Panc1 (cell line): Measurements from ENCODE around the gene ZSCAN23. TPM values are rescaled to one million over a fixed set of nuclear protein-coding genes. Genes with fewer than 3 reads are reported as not detected.

Source experiments
- ATAC-seq: fragments of 200-7000 bp; cut with Tn5 transposase; 2 replicates; pipeline ENCODE4 v1.9.1; 2020; ENCODE audit warnings: mild to moderate bottlenecking, moderate library complexity
- BruUV-seq: library from RNA; stranded (reverse); fragments of 400-500 nt; replicated peaks from 2 replicates; lab custom pipeline; 2021; lab: Mats Ljungman, UMichigan
- CTCF ChIA-PET: fragments of 300-600 bp; sonication (Branson Sonifier 250); formaldehyde crosslinking; loops from one replicate; lab custom pipeline; 2022; ENCODE audit warnings: antibody characterized with exemption; lab: Charles Lee
- POLR2A ChIA-PET: fragments of 300-600 bp; sonication (Branson Sonifier 250); formaldehyde crosslinking; loops from one replicate; lab custom pipeline; 2022; ENCODE audit warnings: antibody characterized with exemption; lab: Charles Lee
- DNase-seq: peaks from one replicate; pipeline ENCODE4 v3.0.0-alpha.2; 2010; ENCODE audit warnings: low read depth, low spot score
- H3K27ac ChIP-seq: 2 replicates; pipeline ENCODE4 v1.5.1; 2011; ENCODE audit warnings: mild to moderate bottlenecking, low read length, inconsistent platforms
- H3K27me3 ChIP-seq: fragments of 200-500 bp; sonication (Bioruptor generic); 2 replicates; pipeline ENCODE4 v1.6.0; 2014; ENCODE audit warnings: low read length, inconsistent platforms; ENCODE audit not compliant: control insufficient read depth, insufficient read depth
- H3K36me3 ChIP-seq: fragments of 200-500 bp; sonication (Bioruptor generic); 2 replicates; pipeline ENCODE4 v1.5.1; 2014; ENCODE audit warnings: inconsistent platforms, mild to moderate bottlenecking, low read length, moderate library complexity; ENCODE audit not compliant: control insufficient read depth, insufficient read depth
- H3K4me1 ChIP-seq: 2 replicates; pipeline ENCODE4 v1.5.1; 2011; ENCODE audit warnings: inconsistent platforms, mild to moderate bottlenecking, low read length, moderate library complexity; ENCODE audit not compliant: control insufficient read depth, insufficient read depth
- H3K4me3 ChIP-seq, 2 experiments: 2 replicates each; pipeline ENCODE4 v1.5.1; 2011 to 2012; ENCODE audit warnings: low read depth in 2 of 2, low read length in 2 of 2, mild to moderate bottlenecking in 2 of 2, inconsistent platforms in 1 of 2, moderate library complexity in 1 of 2
- H3K9me3 ChIP-seq: fragments of 200-500 bp; sonication (Bioruptor generic); 2 replicates; pipeline ENCODE4 v1.5.1; 2014; ENCODE audit warnings: low read depth, mild to moderate bottlenecking, inconsistent platforms, low read length, moderate library complexity; ENCODE audit not compliant: control insufficient read depth, insufficient read depth
- CTCF ChIP-seq: fragments of 450-650 bp; IDR thresholded peaks from 2 replicates; pipeline ENCODE4 v1.5.1; 2017; ENCODE audit warnings: mild to moderate bottlenecking
- POLR2AphosphoS5 ChIP-seq: IDR thresholded peaks from 2 replicates; pipeline ENCODE4 v1.6.1; 2012; ENCODE audit warnings: mild to moderate bottlenecking, low read depth, low read length, moderate library complexity
- REST ChIP-seq, 2 experiments: IDR thresholded peaks; 2 replicates each; pipeline ENCODE4 v1.6.1; 2011 to 2012; ENCODE audit warnings: low read depth in 2 of 2, control low read depth in 1 of 2, low read length in 1 of 2, mild to moderate bottlenecking in 1 of 2, moderate library complexity in 1 of 2; ENCODE audit not compliant: insufficient read depth in 1 of 2
- SIN3A ChIP-seq: IDR thresholded peaks from 2 replicates; pipeline ENCODE4 v1.6.1; 2012; ENCODE audit warnings: low read depth, mild to moderate bottlenecking, low read length, moderate library complexity, borderline replicate concordance; ENCODE audit not compliant: insufficient read depth
- TCF7L2 ChIP-seq: IDR thresholded peaks from 2 replicates; pipeline ENCODE4 v1.6.1; 2011; ENCODE audit warnings: mild to moderate bottlenecking, low read depth, low read length, inconsistent platforms
- in situ Hi-C: cut with HindIII; loops from 2 replicates; pipeline ENCODE4 v1.10.0; 2016; ENCODE audit warnings: low sequenced_read_pairs, low pct_unique_long_range_greater_than_20kb
- intact Hi-C: fragments of 100-400 bp; cut with micrococcal nuclease; formaldehyde crosslinking; loops from one replicate; pipeline ENCODE4 v1.10.0; 2022; ENCODE audit not compliant: unreplicated experiment
- total RNA-seq: library from RNA; stranded (reverse); gene quantifications from one replicate; pipeline ENCODE4 v1.2.1, GENCODE V29; 2021; ENCODE audit not compliant: unreplicated experiment

The ZSCAN23 gene
- total RNA-seq, 1 experiment from 2014 or later: 1.6 TPM

- ChIA-PET CTCF (interaction anchor here (0.7 to 0.8 kb wide), 4 partner anchors 12 to 106 kb away, joined by 3 to 7 read pairs (median 4); no protein-coding TSS in a partner anchor), POLR2A (interaction anchor here (0.6 kb wide), 3 partner anchors 8 to 322 kb away, joined by 3 to 12 read pairs (median 7); no protein-coding TSS in a partner anchor)
- H3K9me3 ChIP-seq: no peaks in the 10 kb centered on the region
- TF ChIP-seq POLR2AphosphoS5 (peak; percentile 58; the same call in 1 of the 2 replicates), TCF7L2 (no peak), CTCF (no peak), REST (IDR thresholded peaks at IDR 0.05; ENCODE audit: insufficient read depth in 1 of 2, low read depth in 2 of 2, low read length in 1 of 2) (no peak), SIN3A (no peak)
- ATAC-seq: peak; percentile 73
- H3K36me3 ChIP-seq: no peaks in the 10 kb centered on the region
- peak overlapping the region; percentile 83 for H3K27ac ChIP-seq
- in situ Hi-C loops: no loop called here
- intact Hi-C loops: no loop called here
- no peaks in the 10 kb centered on the region for H3K27me3 ChIP-seq
- peak overlapping the region; percentile 72 to 88 for H3K4me3 ChIP-seq
- H3K4me1 ChIP-seq: peaks cover 4% of the 10 kb centered on the region; the same call in 1 of the 2 replicates
- no TSS peak for BruUV-seq
- DNase-seq: peak; percentile 87
These were observed 45.6 kb upstream of the ZSCAN23 start for GRCh38 chr6:28488916-28489365.

- no peak overlapping the region for H3K27ac ChIP-seq
- H3K4me3 ChIP-seq: no peak overlapping the region
- H3K9me3 ChIP-seq: no peaks in the 10 kb centered on the region
- ATAC-seq (no peak), DNase-seq (no peak)
- BruUV-seq: no TSS peak
- ChIA-PET CTCF (no interaction called here), POLR2A (no interaction called here)
- intact Hi-C loops (no loop called here), in situ Hi-C loops (no loop called here)
- peaks cover 4% of the 10 kb centered on the region; the same call in 1 of the 2 replicates for H3K4me1 ChIP-seq
- no peaks in the 10 kb centered on the region for H3K27me3 ChIP-seq
- TF ChIP-seq POLR2AphosphoS5 (no peak), TCF7L2 (no peak), SIN3A (no peak), CTCF (no peak), REST (IDR thresholded peaks at IDR 0.05; ENCODE audit: insufficient read depth in 1 of 2, low read depth in 2 of 2, low read length in 1 of 2) (no peak)
- H3K36me3 ChIP-seq: no peaks in the 10 kb centered on the region
These were observed 43.9 kb upstream of the ZSCAN23 start for GRCh38 chr6:28486988-28487742.
